Ishikawa (cell line): ENCODE measurements around the gene PSMG2.
A peak's percentile ranks its signal among the peaks of the same experiment; 100 is the strongest.

ENCODE experiments used
- CEBPB ChIP-seq: IDR thresholded peaks from 2 replicates; pipeline ENCODE4 v1.6.1; 2012
- CREB1 ChIP-seq: IDR thresholded peaks from 2 replicates; pipeline ENCODE4 v1.6.1; 2012; ENCODE audit warnings: low read depth
- EGR1 ChIP-seq: IDR thresholded peaks from 2 replicates; pipeline ENCODE4 v1.6.1; 2012
- EP300 ChIP-seq: IDR thresholded peaks from 2 replicates; pipeline ENCODE4 v1.6.1; 2012; ENCODE audit warnings: borderline replicate concordance
- FOXM1 ChIP-seq: IDR thresholded peaks from 2 replicates; pipeline ENCODE4 v1.6.1; 2012; ENCODE audit warnings: low read depth, borderline replicate concordance
- NFIC ChIP-seq: IDR thresholded peaks from 2 replicates; pipeline ENCODE4 v1.6.1; 2012
- TAF1 ChIP-seq: IDR thresholded peaks from 2 replicates; pipeline ENCODE4 v1.6.1; 2012; ENCODE audit warnings: low read depth, mild to moderate bottlenecking
- TCF12 ChIP-seq: IDR thresholded peaks from 2 replicates; pipeline ENCODE4 v1.6.1; 2012; ENCODE audit warnings: low read depth
- TEAD4 ChIP-seq: IDR thresholded peaks from 2 replicates; pipeline ENCODE4 v1.6.1; 2012
- USF1 ChIP-seq: IDR thresholded peaks from 2 replicates; pipeline ENCODE4 v1.6.1; 2012
- YY1 ChIP-seq: IDR thresholded peaks from 2 replicates; pipeline ENCODE4 v1.6.1; 2012; ENCODE audit warnings: low read depth
- ZBTB7A ChIP-seq: IDR thresholded peaks from 2 replicates; pipeline ENCODE4 v1.6.1; 2012; ENCODE audit warnings: low read depth
- TF ChIP-seq, protein P1 (sequence below): IDR thresholded peaks from 2 replicates; pipeline ENCODE4 v1.6.1; 2012
- TF ChIP-seq, protein P2 (sequence below): IDR thresholded peaks from 2 replicates; pipeline ENCODE4 v1.6.1; 2012; ENCODE audit warnings: low read depth, mild to moderate bottlenecking

GRCh38 chr18:12702221-12703095 is at the start of gene PSMG2, which contains the start of gene CEP76:
- TF ChIP-seq YY1, result peak; percentile 18; the same call in 1 of the 2 replicates
- TF ChIP-seq USF1, result no peak
- TF ChIP-seq TAF1, result peak; percentile 90
- TF ChIP-seq, protein P1, sequence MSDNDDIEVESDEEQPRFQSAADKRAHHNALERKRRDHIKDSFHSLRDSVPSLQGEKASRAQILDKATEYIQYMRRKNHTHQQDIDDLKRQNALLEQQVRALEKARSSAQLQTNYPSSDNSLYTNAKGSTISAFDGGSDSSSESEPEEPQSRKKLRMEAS, result peak; percentile 70
- 0 out of 2 replicates have a peak, but pooled peaks have one; percentile 7 for TF ChIP-seq TCF12
- peak; percentile 21; the same call in 1 of the 2 replicates for TF ChIP-seq EP300
- TF ChIP-seq CREB1, result no peak
- peak; percentile 81 for TF ChIP-seq FOXM1
- no peak for TF ChIP-seq EGR1
- TF ChIP-seq NFIC, result 0 out of 2 replicates have a peak, but pooled peaks have one; percentile 23
- TF ChIP-seq, protein P2, sequence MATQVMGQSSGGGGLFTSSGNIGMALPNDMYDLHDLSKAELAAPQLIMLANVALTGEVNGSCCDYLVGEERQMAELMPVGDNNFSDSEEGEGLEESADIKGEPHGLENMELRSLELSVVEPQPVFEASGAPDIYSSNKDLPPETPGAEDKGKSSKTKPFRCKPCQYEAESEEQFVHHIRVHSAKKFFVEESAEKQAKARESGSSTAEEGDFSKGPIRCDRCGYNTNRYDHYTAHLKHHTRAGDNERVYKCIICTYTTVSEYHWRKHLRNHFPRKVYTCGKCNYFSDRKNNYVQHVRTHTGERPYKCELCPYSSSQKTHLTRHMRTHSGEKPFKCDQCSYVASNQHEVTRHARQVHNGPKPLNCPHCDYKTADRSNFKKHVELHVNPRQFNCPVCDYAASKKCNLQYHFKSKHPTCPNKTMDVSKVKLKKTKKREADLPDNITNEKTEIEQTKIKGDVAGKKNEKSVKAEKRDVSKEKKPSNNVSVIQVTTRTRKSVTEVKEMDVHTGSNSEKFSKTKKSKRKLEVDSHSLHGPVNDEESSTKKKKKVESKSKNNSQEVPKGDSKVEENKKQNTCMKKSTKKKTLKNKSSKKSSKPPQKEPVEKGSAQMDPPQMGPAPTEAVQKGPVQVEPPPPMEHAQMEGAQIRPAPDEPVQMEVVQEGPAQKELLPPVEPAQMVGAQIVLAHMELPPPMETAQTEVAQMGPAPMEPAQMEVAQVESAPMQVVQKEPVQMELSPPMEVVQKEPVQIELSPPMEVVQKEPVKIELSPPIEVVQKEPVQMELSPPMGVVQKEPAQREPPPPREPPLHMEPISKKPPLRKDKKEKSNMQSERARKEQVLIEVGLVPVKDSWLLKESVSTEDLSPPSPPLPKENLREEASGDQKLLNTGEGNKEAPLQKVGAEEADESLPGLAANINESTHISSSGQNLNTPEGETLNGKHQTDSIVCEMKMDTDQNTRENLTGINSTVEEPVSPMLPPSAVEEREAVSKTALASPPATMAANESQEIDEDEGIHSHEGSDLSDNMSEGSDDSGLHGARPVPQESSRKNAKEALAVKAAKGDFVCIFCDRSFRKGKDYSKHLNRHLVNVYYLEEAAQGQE, result no peak
- TF ChIP-seq CEBPB, result no peak
- TF ChIP-seq TEAD4, result no peak
- peak; percentile 51; the same call in 1 of the 2 replicates for TF ChIP-seq ZBTB7A
